HG03064 (cell line): Measurements from ENCODE around the gene UBE3C.
"Not testable (repeated sequence)": the region's sequence is repeated elsewhere in the genome, so short reads cannot be mapped to it uniquely, and the experiment has no call there.

ENCODE experiments used
- ATAC-seq: cut with Tn5 transposase; IDR thresholded peaks from one replicate; pipeline ENCODE4 v1.9.1; 2021; ENCODE audit warnings: low read depth; ENCODE audit not compliant: unreplicated experiment

Gene UBE3C

DNA sequence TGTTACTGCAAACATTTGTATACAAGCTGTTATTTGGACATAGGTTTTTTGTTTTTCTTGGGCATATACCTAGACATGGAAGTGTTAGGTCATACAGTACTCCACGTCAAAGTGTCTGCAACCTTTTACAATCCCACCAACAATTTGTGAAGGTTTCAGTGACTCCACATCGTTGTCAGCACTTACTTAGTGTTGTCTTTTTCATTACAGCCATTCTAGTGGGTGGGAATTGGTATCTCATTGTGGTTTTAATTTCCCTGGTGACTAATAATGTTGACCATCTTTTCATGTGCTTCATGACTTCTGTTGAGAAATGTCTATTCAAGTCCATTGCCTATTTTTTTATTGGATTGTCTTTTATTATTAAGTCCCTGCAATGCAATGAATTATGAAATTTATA is 95.0 kb downstream of the UBE3C start:
- no peak for ATAC-seq

DNA sequence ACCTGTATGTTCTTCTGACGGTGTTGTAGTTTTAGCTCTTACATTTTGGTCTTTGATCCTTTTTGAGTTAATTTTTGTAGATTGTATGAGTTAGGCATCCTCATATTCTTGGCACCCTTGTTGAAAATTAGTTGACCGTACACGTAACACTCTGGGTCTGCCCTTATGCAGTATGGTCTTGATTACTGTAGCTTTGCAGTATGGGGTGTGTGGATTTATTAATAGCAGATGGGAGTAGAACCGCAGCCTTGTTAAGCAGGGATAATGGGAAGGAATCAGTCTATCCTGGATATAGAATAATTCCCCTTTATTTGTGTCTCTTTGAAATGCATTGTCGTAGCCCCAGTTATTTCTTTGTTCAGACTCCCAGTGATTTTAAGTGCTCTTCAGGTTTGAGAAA is 95.5 kb downstream of the UBE3C start:
- ATAC-seq, result no peak

DNA sequence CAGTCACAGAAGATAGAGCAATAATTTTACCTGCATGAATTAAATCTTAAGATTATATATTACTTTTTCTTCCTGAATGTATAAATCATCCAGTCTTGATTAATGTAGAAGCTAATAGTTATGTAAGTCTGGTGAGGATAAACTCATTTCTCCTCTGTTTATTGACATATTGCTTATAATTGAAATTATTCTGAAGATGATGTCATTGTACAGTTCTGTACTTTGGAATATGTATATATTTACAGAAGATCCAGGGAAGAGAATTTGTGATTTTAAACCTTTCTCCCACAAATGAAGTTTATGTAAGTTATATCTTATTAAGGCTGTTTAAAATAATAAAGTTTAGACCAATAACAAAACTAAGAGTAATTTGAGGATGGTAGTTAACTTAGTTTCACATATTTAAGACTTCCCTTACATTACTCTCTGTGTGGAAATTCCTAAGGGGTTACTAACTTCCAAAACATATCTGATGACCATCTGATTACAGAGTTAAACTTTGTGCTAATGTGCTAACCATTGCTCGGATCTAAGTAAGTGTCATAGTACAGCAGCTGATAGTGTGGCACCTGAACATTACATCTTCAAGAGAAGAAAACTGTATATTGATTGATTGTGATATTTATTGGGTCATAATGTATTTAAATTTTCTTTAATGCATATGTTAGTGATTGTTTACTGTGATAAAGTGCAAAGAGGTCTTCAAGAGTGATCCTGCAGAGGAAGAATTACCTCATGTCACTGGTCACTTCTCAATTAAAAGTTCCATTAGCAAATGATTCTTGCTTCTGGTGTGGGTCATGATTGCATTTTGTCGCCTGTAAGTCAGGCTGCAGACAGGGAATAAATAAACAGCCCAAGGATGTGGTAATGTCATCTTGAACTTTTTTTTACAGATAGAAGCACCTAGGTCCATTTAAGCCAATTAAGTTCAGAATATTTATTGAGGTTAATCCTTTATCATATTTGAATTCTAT is 96.9 kb downstream of the UBE3C start:
- no peak for ATAC-seq

DNA sequence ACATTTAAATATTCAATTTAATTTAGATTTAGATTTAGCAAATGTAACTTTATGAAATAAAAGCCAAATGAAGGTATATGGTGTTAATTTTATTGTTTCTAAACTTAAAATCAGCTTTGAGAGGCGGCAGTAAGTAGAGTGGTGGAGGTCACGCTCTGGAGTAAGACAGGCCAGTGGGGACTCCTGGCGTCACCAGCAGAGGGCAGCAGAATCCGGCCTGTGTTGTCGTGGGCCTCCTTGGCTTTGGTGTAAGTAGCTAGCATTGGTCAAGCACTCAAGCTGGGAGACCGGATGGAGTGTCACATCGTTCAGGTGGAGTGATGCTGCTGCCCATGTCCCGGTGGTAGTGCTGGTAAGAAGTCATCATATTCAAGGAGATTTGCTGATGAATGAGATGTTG is 99.4 kb downstream of the UBE3C start:
- ATAC-seq, result no peak

DNA sequence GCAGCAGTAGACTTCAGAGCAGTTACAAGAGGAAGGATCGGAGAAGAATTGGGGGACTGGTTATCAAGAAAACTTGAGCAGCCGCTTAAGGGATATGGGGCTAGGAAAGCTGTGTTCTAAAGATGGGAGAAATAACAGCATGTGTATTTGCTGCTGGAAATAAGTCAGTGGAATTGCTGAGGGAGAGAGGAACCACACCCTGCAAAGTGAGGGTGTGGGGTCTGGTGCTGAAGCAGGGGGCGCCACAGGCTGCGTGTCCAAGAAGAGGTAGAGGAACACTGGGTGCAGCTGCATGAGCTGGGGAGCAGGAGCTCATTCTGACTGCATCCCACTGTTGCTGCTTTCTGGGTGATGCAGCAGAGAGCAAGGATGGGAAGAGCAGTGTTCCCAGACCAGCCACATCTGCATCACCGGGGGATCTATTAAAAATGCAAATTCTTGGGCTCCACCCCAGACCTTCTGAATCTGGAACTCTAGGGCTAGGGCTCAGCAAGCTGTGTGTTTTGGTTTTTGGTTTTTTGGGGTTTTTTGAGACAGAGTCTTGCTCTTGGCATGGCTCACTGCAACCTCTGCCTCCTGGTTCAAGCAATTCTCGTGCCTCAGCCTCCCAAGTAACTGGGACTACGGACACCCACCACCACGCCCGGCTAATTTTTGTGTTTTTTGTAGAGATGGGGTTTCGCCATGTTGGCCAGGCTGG is 101.0 kb downstream of the UBE3C start:
- no peak for ATAC-seq

DNA sequence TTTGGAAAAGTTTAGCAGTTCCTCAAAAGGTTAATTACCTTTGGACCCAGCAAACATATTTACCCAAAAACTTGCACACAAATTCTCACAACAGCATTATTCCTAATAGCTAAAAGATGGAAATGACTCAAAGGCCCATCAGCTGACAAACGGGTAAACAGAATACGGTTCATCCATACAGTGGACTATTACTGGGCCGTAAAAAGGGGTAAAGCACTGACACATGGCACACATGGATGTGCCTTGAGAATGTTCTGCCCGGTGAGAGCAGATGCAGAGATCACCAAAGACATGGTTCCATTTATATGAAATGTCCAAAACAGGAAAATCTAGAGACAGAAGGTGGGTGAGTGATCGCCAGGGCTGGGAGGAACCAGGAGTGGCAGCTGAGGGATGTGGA is 102.9 kb downstream of the UBE3C start:
- no peak for ATAC-seq

DNA sequence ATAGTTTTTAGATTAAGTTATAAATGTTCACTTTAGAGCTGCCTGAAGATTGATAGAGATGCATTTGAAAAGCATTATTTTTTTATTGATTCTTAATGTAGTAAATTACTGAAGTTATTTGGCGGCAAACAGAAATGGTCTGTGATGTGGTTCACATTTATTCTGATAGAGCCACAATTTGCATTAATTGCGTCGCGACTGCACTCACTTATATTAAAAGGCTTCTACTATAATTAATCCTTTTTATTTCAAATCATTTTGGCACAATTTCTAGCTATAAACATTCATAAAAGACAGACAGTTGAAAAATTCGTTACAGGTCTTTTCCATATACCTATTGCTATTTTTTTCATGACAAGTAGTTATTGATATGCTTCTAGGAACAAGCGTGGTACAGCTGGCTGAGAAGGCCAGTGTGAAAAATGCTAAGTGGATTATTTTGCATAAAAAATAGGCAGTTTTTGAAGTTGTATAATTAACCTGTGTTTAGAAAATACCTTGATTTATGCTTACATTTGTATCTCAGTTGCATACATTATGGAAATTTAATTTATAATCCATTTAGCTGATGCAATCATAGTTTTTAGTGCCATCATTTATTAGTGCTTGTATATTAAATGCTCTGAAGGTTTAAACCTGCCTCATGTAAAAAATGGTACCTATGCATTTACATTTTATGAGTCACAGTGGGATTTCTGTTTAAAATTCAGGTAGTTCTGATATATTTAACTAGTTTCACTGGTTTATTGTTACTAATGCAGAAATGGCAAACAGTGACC is 106.0 kb downstream of the UBE3C start:
- no peak for ATAC-seq

DNA sequence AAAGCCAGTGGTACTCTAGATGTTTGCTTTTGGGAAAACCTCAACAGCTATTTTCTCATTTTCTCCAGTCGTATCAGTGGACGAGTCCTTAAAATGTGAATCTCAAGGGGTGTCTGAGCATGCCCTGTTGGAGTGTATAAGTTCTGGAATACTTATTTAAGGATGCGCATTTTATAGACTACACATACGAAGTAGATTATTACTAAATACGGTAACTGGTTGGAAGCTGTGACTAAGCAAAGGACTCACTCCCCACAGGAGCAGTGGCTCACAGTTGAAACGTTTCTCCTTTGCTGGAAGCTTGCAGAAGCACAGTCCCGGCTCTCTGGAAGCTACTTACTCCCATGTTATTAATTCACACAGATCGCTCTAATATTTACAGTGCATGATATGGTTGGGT is 107.3 kb downstream of the UBE3C start:
- no peak for ATAC-seq

DNA sequence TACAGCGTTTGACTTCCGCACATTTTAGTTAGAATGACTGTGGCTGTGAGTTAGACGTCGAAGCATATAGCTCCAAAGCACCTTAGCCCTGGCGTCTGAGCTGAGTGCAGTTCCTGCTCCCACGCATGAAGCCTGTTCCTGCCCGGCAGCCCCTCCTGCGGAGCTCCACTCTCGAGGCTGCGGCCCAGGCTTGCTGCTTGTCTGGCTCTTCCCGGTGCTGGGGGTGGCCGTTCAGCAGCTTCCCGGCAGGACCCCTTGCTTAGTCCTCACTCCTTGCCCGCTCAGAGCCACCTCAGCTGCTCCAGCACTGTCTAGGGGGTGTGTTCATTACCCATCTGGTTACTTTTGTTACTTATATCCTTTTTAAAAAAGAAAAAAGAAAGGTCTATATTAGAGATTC is 109.9 kb downstream of the UBE3C start:
- ATAC-seq, result no peak

DNA sequence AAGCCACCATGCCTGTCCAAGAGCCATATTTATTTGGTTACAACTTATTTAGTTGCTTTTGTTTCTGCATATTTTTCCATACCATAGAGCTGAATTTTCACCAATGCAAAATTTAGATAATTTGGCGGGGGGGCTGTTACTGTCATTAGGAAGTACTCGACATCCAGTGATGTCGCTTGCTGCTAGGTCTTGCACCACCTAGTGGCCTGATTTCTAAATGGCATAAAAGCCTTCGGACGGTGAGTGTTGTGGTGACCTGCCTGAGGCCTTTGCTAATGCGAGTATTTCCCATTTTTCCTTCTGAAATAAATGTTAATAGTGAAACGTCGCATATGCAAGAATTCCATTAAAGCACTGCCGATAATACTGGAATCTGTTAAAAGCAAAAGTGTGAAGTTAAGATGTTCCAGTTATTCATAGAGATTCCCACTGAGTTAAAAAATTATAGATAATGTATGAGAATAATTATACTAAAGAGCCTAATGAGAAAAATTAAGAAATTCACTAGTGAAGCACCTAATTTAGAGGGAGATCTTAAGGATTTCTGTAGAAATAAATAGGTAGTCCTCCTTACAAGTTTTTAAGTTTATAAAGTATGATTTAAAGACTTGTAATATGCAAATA is 112.0 kb downstream of the UBE3C start:
- no peak for ATAC-seq

DNA sequence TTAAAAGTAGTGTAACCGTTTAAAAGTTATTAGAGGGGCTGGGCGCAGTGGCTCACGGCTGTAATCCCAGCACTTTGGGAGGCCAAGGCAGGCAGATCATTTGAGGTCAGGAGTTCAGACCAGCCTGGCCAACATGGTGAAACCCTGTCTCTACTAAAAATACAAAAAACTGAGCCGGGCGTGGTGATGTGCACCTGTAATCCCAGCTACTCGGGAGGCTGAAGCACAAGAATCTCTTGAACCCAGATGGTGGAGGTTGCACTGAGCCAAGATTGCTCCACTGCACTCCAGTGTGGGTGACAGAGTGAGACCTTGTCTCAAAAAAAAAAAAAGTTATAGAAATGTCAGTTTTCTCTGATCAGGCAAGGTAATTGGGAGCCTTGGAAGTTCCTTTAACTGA is 113.1 kb downstream of the UBE3C start:
- not testable (repeated sequence) for ATAC-seq

DNA sequence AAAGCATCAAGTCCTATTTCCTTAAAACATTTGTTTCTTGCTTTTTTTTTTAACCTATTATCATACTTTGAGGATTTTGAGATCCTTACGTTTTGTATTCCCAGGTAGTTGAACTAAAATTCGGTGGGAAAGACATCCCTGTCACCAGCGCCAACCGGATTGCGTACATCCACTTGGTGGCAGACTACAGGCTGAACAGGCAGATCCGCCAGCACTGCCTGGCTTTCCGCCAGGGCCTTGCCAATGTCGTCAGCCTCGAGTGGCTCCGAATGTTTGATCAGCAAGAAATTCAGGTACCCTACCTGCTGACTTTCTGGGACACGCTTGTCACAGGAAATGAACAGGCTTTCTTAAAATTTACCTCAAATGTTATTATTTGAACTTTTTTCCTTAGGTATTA is 115.1 kb downstream of the UBE3C start:
- ATAC-seq, result no peak

DNA sequence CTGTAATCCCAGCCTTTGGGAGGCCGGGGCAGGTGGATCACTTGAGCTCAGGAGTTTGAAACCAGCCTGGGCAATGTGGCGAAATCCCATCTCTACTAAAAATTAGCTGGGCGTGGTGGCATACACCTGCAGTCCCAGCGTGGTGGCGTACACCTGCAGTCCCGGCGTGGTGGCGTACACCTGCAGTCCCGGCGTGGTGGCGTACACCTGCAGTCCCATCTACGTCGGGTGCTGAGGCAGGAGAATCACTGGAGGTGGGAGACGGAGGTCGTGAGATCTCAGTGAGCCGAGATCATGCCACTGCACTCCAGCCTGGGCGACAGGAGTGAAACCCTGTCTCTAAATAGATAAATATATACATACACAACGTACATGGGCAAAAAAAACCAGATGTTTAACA is 116.1 kb downstream of the UBE3C start:
- not testable (repeated sequence) for ATAC-seq

DNA sequence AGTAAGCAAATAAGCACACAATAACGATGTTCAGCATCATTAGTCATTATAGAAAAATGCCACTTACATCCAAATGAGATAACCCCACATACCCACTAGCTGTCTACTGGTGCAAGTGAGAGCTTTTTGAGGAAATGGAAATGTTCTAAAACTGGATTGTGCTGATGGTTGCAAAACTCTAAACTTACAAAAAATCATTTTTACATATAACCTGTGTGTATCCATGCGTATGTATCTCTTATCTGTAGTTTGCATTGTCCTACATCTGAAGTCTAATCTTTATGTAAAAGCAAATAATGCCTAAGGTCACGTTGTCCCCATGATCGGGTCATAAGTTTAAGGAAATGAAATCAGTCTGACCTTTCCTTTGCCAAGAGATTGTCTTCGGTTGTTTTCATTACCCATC is 116.5 kb downstream of the UBE3C start:
- ATAC-seq, result no peak

DNA sequence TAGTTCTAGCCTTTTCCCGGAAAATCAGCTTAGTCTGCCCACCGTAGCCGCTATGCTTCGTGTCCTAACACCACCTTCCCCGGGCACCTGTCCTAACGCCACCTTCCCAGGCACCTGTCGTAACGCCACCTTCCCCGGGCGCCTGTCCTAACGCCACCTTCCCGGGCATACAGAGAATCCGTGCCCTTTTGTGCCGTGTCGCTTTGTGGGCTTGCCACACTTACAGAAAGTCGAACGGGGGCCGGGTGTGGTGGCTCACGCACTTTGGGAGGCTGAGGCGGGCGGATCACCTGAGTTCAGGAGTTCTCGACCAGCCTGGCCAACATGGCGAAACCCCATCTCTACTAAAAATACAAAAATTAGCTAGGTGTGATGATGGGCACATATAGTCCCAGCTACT is 124.4 kb downstream of the UBE3C start:
- ATAC-seq, result no peak

DNA sequence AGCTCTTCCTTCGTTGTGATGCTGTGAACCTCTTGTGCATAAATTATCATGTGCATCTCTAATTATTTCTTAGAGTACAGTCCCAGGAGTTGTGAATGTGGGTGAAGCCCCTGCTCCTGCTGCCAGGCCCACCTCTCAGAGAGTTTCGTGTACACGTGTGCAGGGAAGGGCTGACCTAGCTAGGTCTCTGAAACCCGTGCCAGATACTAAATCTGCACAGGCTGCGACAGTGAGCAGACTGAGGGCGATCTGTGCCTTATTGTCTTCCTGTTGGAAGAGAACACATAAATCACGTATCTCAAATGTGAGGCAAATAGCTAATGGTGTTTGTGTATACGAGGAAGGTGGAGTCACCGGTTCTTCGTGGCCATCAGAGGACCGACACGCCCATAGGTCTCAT is 126.3 kb downstream of the UBE3C start:
- no peak for ATAC-seq

DNA sequence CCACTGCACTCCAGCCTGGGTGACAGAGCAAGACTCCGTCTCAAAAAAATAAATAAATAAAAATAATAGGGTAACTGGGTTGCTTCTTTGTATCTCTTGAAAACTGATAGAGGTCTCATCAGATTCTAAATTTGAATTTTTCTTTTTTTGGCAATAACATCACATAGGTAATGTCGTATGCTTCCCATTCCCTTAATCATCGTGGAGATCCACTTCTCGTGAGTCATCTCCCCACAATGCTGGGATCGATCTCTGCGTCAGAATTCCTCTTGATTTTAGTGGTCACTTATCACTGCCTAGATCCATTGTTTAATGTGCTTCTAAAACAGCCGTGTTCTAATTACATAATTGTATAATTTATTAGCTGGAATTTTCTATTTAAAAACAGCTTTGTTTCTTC is 127.5 kb downstream of the UBE3C start:
- ATAC-seq, result no peak

DNA sequence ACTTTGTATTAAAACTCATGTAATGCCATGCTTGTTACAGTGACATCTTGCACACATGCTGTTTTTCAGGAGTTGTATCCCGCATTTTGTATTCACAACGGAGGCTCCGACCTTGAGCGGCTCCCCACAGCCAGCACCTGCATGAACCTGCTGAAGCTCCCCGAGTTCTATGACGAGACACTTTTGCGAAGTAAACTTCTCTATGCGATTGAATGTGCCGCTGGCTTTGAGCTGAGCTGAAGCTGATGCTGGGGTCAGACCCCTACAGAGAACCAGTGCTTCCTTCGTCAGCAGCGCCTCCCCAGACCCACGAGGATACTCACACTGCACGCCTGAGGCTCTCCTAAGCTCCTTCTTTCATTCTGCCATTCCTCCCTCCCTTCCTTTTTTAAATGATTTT is 128.8 kb downstream of the UBE3C start:
- ATAC-seq, result no peak

DNA sequence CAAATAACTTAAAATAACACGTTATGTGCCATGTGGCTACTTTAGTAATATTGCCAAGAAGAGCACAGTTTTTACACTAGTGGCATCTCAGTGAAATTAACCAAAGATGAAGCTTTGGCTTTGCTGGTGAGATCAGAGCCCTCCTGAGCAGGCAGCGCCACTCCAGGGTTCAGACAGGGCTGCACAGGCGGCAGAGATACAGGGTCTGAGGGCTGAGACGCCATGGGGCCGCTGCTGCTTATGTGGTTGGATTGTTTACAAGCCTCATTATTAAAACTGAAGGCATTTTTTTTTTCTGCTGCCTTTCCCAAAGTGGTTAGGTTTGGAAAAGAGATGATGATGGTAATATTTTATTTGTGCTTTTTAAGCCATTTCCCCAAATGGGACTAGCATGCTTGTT is 129.2 kb downstream of the UBE3C start:
- no peak for ATAC-seq

DNA sequence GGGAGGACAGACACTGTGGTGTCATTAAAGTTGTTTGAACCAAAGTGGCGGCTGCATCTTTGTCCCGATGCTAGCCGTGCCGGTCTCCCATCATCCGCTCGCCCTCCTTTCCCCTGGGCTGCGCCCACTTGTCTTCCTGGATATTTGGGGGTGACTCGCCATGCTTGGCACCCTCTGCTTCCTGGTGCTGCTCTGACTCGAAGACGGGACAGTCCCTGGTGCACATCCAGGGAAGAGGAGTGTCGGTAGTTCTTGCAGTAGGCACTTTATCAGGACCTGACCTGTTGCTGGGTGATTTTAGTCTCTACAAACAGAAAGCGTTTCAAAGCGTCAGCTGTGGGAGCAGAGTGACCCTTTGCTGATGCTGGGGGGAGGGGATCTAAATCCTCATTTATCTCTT is 129.8 kb downstream of the UBE3C start:
- ATAC-seq, result no peak
